Stimulated activated CD8-positive, alpha-beta memory T cell treated with anti-CD3 and anti-CD28 coated beads, Interleukin-7, amount 100 ng/mL, for 1 hour (primary cell): ENCODE measurements around the gene IFIT2.
"Not testable (repeated sequence)": the region's sequence is repeated elsewhere in the genome, so short reads cannot be mapped to it uniquely, and the experiment has no call there.

Experiments used
- DNase-seq, 2 donors: peaks; one replicate each; pipeline ENCODE4 v3.0.0-alpha.2; 2020; ENCODE audit warnings: low read depth in 2 of 2

IFIT2 gene

DNA sequence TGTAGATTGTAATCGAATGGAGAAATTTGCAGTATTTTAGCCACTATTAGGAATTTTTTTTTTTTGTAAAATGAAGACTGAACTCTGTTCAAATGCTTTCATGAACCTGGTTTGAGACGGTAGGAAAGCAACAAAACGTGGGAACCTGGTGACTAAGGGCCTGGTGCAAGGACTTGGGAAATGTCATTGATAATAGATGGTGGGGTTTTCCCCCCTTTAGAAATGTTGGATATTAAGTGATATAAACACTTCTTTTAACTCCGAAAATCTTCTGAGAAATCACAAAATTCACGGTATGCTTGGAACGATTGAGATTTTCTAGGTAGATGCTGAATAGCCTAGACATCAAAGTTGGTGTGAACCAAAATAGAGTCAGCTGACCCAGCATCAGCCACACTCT is 6.4 kb downstream of the IFIT2 start:
- no peak for DNase-seq

- no peak for DNase-seq
These were observed 6.9 kb downstream of the IFIT2 start for GRCh38 chr10:89308736-89309135.

- no peak for DNase-seq
These were observed 7.6 kb downstream of the IFIT2 start for GRCh38 chr10:89309156-89310055.

DNA sequence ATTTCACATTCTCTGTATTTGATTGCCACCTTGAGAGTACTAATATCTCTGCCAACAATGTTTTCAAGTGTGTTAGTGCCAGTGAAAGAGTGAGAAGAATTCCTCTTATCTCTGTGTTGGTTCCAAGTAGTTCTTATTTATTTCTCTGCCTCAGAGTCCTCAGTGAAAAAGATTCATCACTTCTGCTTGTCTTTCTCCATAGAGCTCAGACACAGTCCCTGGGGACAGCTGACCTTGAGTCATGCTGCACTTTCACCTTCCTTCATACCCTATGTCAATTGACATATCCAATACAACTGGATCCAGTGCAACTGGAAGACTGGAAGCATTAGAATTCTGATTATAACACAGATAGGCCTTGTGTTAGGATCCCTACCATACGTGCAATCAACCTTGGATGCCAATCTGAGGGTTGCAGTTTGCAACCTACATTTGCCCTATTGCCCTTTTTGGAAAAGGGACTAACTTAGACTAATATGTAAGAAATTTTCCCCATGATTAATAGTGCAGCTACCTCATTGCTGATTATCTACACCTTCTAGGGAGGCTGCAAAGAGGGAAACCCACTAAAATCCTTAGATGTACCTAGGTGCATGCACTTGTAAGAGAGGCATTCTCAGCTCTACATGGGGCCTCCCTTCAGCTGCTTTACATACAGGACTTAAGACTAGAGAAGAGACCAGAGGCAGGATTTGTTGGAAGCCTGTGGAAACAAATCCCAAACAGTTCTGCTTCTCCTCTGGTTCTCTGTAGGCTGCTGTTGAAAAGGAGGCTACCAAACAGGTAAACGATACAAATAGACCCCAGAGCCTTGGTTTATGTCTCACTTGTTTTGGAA is 8.4 kb downstream of the IFIT2 start:
- DNase-seq, result no peak

GRCh38 chr10:89312973-89313372 is 11.1 kb downstream of the IFIT2 start:
- no peak for DNase-seq

GRCh38 chr10:89314676-89315075 is 12.8 kb downstream of the IFIT2 start:
- DNase-seq, result no peak

GRCh38 chr10:89318047-89318446 is 16.2 kb downstream of the IFIT2 start:
- DNase-seq, result not testable (repeated sequence)

GRCh38 chr10:89325081-89325480 is 23.2 kb downstream of the IFIT2 start:
- not testable (repeated sequence) for DNase-seq

DNA sequence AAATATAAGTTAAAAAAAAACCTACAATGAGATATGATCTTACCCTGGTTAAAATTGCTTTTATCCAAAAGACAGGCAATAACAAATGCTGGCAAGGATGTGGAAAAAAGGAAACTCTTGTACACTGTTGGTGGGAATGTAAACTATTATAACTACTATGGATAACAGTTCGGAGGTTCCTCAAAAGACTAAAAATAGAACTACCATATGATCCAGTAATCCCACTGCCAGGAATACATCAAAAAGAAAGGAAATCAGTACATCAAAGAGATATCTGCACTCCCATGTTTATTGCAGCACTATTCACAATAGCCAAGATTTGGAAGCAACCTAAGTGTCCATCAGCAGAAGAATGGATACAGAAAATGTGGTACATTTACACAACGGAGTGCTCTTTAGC is 24.0 kb downstream of the IFIT2 start:
- not testable (repeated sequence) for DNase-seq

- no peak for DNase-seq
These were observed 26.1 kb downstream of the IFIT2 start, which contains the start of gene IFIT3 for GRCh38 chr10:89327803-89328441. IFIT3 (plus strand) TSS chr10:89327997; CDS start chr10:89328074, 77 bp downstream.

DNA sequence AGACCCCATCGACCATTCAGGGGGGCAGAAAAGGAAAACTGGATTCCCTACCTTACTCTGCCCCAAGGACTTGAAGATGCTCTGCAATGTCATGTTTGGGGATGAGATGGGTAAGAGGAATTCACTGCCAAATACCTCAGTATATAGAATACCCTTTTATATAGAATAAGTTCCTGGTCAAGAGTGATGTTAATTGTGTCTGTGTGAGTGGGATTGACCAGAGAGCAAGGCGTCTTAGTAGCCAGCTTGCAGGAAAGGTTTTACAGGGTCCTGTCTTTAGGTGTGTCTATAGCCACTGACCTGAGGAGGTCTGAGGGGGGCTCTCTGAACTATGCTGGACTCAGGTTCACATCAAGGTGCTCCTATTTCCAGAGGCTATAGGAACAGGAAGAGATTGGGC is 27.3 kb downstream of the IFIT2 start:
- no peak for DNase-seq

DNA sequence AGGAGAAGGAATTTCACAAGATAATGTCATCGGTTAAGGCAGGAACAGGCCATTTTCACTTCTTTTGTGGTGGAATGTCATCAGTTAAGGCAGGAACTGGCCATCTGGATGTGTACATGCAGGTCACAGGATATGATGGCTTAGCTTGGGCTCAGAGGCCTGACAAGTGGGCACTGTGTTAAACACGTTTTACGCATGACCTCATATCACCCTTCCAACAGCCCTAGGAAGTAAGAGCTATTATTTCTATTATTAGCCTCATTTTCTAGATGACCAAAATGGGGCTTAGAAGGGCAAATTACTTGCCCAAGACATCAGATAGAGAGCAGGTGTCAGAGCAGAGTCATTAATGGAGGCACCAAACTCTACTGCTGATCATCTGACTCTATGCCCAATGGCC is 28.2 kb downstream of the IFIT2 start:
- DNase-seq, result not testable (repeated sequence)

DNA sequence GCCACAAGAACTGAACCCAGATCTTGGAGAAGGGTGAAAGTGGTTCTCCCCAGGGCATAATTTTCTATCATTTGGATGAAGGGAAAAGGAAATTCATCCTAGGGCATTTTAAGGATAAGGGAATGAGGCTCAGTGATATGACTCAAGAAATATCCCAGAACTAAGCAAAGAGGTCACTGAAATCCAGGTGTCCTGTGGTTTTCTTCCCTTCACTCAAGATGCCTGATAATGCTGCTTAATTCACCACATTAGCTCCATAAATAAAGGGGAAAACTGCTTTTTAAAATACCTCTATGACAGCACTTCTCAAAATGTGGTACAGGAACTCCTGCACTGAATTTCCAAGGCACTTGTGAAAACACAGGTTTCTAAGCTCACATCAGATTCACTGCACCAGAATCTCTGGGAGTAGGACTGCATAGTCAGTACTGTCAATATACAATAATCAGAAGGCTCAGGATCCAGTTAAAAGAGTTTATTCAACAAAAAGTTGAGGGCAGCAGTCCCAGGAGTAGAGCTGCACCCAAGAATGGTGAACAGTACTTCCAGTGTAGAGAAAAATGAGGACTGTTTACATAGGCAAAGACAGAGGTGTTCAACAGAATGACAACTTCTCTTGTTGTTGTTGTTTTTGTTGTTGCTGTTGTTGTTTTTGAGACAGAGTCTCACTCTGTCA is 28.8 kb downstream of the IFIT2 start:
- no peak for DNase-seq

- not testable (repeated sequence) for DNase-seq
These were observed 29.8 kb downstream of the IFIT2 start for GRCh38 chr10:89331487-89332122.

- no peak for DNase-seq
These were observed 30.3 kb downstream of the IFIT2 start for GRCh38 chr10:89332123-89332633.

GRCh38 chr10:89335226-89335625 is 33.4 kb downstream of the IFIT2 start:
- no peak for DNase-seq

DNA sequence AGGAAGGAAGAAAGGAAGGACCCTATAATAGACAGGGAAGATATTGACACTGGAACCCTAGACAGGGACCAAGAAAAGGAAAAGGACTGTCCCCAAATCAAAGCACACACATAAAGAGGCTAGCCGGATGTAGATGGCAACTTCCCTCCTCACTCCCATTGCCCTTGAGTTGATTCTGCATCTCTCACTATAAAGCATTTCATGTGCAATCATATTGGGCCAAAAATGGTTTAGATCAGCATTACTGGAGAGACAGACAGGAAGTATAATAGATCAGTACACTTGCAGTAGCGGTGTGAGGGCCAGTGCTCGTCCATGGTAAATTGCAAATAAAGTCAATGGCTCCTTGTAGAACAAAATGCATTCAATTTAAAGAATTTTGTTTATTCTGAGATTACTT is 34.4 kb downstream of the IFIT2 start:
- DNase-seq, result no peak

DNA sequence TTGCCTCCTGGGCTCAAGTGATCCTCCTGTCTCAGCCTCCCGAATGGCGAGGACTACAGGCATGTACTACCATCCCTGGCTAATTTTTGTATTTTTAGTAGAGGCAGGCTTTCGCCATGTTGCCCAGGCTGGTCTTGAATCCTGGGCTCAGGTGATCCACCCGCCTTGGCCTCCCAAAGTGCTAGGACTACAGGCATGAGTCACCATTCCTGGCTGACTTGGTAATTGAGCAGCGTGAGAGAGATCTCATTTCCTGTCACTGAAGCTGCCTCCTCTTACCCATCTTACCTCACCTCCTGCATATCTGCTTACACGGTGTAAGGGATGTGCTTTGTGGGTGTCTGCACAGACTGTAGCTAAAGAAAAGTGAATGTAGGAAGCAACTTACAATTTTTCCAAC is 35.6 kb downstream of the IFIT2 start:
- no peak for DNase-seq

- DNase-seq, result no peak
These were observed 36.9 kb downstream of the IFIT2 start for GRCh38 chr10:89338713-89339112.

- no peak for DNase-seq
These were observed 38.0 kb downstream of the IFIT2 start for GRCh38 chr10:89339875-89340274.

DNA sequence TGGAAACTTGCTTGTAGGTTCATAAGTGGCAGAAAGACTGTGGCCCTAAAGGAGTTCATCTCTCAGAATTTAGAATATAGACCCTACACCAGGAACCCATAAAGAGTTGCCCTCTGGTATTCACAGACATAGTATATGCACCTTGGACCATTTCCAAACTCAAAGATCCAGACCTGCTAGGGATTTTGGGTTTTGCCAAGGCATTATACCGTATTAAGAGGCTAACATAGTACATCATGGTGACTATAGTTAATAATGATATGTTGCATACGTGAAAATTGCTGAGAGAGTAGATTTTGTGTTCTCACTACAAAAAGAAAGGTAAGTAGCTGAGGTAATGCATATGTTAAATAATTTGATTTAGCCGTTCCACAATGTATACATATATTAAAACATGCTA is 39.8 kb downstream of the IFIT2 start:
- no peak for DNase-seq
